Uterus (tissue), 4 donors: Measurements from ENCODE around the gene NECTIN2. TPM values are rescaled to one million over a fixed set of nuclear protein-coding genes. Genes with fewer than 3 reads are reported as not detected.

Source experiments
- DNase-seq, 2 donors: peaks; one replicate each; pipeline ENCODE4 v3.0.0-alpha.2; 2019 to 2020
- H3K27ac ChIP-seq, 2 donors: fragments of 200-600 bp; sonication (generic); 1 replicate in 1 of 2; 2 replicates in 1 of 2; pipeline ENCODE4 v1.5.1; 2016 to 2018
- H3K27me3 ChIP-seq, 2 donors: fragments of 200-600 bp; sonication (generic); one replicate each; pipeline ENCODE4 v1.5.1; 2018 to 2019; ENCODE audit warnings: control low read depth in 1 of 2
- H3K36me3 ChIP-seq, 2 donors: fragments of 200-600 bp; sonication (generic); one replicate each; pipeline ENCODE4 v1.5.1; 2019; ENCODE audit warnings: control low read depth in 1 of 2
- H3K4me1 ChIP-seq, 2 donors: fragments of 200-600 bp; sonication (generic); one replicate each; pipeline ENCODE4 v1.5.1; 2018 to 2019; ENCODE audit warnings: control low read depth in 1 of 2
- H3K4me3 ChIP-seq, 2 donors: fragments of 200-600 bp; sonication (generic); 1 replicate in 1 of 2; 2 replicates in 1 of 2; pipeline ENCODE4 v1.5.1; 2018 to 2019; ENCODE audit warnings: mild to moderate bottlenecking in 1 of 2
- H3K9me3 ChIP-seq, 2 donors: fragments of 200-600 bp; sonication (generic); one replicate each; pipeline ENCODE4 v1.5.1; 2019; ENCODE audit warnings: control low read depth in 1 of 2
- POLR2A ChIP-seq, 2 donors: fragments of 450-650 bp; IDR thresholded peaks; one replicate each; pipeline ENCODE4 v1.6.1; 2016; ENCODE audit warnings: antibody characterized with exemption in 2 of 2, mild to moderate bottlenecking in 1 of 2, moderate library complexity in 1 of 2
- intact Hi-C: fragments of 100-400 bp; cut with DNase I; formaldehyde crosslinking; loops from one replicate; pipeline ENCODE4 v1.15.1; 2023; ENCODE audit warnings: low total_unique reads
- total RNA-seq, 4 donors: library from RNA; depleted of rRNA in 3 of 4; stranded (reverse); fragments of >200 nt in 3 of 4; gene quantifications; one replicate each; pipeline versions ENCODE4 v1.1.0 to v1.2.4, GENCODE V29; 2014 to 2023
- TF ChIP-seq, protein P1 (sequence below), 4 experiments: fragments of 200-600 bp in 2 of 4; fragments of 450-650 bp in 2 of 4; sonication (generic) in 2 of 4; IDR thresholded peaks; one replicate each; pipeline ENCODE4 v1.5.1; 2016 to 2019; ENCODE audit warnings: antibody characterized with exemption in 4 of 4, mild to moderate bottlenecking in 2 of 4, moderate library complexity in 1 of 4
- donor health status: DM: yes; HTN: yes; CAD: no.

Gene NECTIN2
- total RNA-seq, 4 donors from 2014 or later, result 14.1 to 106 (median 86.1) TPM

DNA sequence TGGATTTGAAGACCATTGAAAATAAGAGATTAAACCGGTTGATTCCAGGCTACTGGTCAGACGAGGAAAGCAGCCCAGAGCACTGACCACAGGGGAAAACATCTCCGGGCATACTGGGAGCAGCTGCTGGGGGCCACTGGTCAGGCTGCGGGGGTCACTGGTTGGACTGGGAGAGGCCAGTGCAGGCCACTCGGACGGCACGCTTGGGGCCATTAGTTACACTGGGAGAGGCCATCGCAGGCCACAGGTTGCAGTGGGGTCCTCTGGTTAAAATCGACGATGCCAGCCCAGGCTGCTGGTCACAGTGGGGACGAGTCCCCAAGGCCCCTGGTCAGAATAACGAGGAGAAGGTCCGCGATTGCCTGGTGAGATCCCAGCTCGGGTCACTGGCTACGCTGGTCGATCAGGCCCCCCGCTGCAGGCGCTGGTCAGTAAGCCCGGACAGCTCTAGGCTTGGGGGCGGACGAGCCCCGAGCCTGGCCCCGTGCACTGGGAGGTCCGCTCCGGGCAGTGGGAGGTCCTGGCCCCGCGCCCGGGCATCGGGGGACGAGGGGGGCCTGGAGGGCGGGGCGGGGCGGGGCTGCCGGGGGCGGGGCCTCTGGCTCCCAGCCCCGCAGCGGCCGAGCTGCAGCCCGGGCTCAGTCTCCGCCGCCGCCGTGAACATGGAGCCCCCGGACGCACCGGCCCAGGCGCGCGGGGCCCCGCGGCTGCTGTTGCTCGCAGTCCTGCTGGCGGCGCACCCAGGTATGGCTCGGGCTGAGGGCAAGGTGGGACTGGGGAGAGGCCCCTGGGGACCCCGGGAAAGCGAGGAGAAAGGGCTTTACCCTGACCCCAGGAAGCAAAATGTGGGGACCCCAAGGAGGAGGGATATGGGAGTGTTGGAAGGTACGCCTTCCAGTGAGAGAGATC, 37.4 kb upstream of the NECTIN2 start, which contains the start of gene BCAM:
Gene BCAM (plus strand): TSS at position 641 of the 909 bp plus-strand sequence. CDS start 22 bp downstream, at position 663.
- TF ChIP-seq, protein P1, sequence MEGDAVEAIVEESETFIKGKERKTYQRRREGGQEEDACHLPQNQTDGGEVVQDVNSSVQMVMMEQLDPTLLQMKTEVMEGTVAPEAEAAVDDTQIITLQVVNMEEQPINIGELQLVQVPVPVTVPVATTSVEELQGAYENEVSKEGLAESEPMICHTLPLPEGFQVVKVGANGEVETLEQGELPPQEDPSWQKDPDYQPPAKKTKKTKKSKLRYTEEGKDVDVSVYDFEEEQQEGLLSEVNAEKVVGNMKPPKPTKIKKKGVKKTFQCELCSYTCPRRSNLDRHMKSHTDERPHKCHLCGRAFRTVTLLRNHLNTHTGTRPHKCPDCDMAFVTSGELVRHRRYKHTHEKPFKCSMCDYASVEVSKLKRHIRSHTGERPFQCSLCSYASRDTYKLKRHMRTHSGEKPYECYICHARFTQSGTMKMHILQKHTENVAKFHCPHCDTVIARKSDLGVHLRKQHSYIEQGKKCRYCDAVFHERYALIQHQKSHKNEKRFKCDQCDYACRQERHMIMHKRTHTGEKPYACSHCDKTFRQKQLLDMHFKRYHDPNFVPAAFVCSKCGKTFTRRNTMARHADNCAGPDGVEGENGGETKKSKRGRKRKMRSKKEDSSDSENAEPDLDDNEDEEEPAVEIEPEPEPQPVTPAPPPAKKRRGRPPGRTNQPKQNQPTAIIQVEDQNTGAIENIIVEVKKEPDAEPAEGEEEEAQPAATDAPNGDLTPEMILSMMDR (IDR thresholded peaks at IDR 0.05), result no peak
- peak; percentile 51 to 62 for TF ChIP-seq POLR2A (IDR thresholded peaks at IDR 0.05)
- Histone ChIP-seq H3K9me3 (no peaks in the 10 kb centered on the region), H3K4me1 (peaks cover 0 to 22% of the 10 kb centered on the region in 2 donors), H3K27me3 (no peaks in the 10 kb centered on the region), H3K4me3 (peak within 1 kb of the TSS; percentile 53 to 64), H3K36me3 (no peaks in the 10 kb centered on the region), H3K27ac (peak within 1 kb of the TSS; percentile 77 to 87)
- DNase-seq, result peak; percentile 82 to 83
- intact Hi-C loops, result no loop called here

- H3K27ac ChIP-seq, result peak overlapping the region; percentile 77 to 87
- intact Hi-C loops, result no loop called here
- TF ChIP-seq, protein P1 (IDR thresholded peaks at IDR 0.05), result no peak
- TF ChIP-seq POLR2A (IDR thresholded peaks at IDR 0.05), result no peak
These were observed 36.4 kb upstream of the NECTIN2 start for GRCh38 chr19:44809577-44810233.

GRCh38 chr19:44810234-44811121, 35.6 kb upstream of the NECTIN2 start:
- H3K4me1 ChIP-seq, result peaks cover 0 to 22% of the 10 kb centered on the region in 2 donors
- peak overlapping the region; percentile 53 to 64 for H3K4me3 ChIP-seq
- TF ChIP-seq, protein P1 (IDR thresholded peaks at IDR 0.05), result no peak
- no peak for TF ChIP-seq POLR2A (IDR thresholded peaks at IDR 0.05)
- no peaks in the 10 kb centered on the region for H3K36me3 ChIP-seq
- no peak for DNase-seq
- H3K9me3 ChIP-seq, result no peaks in the 10 kb centered on the region
- H3K27ac ChIP-seq, result peak overlapping the region in 1 of 2 donors; percentile 87
- intact Hi-C loops, result no loop called here
- no peaks in the 10 kb centered on the region for H3K27me3 ChIP-seq

More at GRCh38 chr19:44809577-44810233, 36.4 kb upstream of the NECTIN2 start:
- Histone ChIP-seq H3K9me3 (no peaks in the 10 kb centered on the region), H3K4me1 (peaks cover 0 to 22% of the 10 kb centered on the region in 2 donors), H3K4me3 (peak overlapping the region; percentile 53 to 64), H3K27me3 (no peaks in the 10 kb centered on the region), H3K36me3 (no peaks in the 10 kb centered on the region)
- peak in 1 of 2 donors; percentile 40 for DNase-seq

DNA sequence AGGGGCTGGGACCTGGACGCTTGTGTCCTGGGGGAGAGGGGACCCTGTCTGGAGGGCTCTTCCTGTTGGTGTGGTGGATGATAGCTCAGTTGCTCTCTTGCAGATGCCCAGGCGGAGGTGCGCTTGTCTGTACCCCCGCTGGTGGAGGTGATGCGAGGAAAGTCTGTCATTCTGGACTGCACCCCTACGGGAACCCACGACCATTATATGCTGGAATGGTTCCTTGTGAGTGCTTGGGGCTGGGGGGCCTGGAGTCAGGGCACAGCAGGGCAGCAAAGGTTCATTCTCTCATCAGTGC, 35.0 kb upstream of the NECTIN2 start:
- DNase-seq, result no peak
- peaks cover 0 to 22% of the 10 kb centered on the region in 2 donors for H3K4me1 ChIP-seq
- no peaks in the 10 kb centered on the region for H3K27me3 ChIP-seq
- TF ChIP-seq POLR2A (IDR thresholded peaks at IDR 0.05), result no peak
- TF ChIP-seq, protein P1 (IDR thresholded peaks at IDR 0.05), result no peak
- no peak overlapping the region for H3K4me3 ChIP-seq
- no peak overlapping the region for H3K27ac ChIP-seq
- intact Hi-C loops, result no loop called here
- H3K36me3 ChIP-seq, result no peaks in the 10 kb centered on the region
- no peaks in the 10 kb centered on the region for H3K9me3 ChIP-seq
